Activated T-cell treated with anti-CD3 and anti-CD28 coated beads, Interleukin-2, amount 50 U/mL, for 48 hours (primary cell): Measurements from ENCODE around the gene UTP15.

Source experiments
- DNase-seq, 2 experiments: peaks; one replicate each; pipeline ENCODE4 v3.0.0-alpha.2; 2020

The UTP15 gene

DNA sequence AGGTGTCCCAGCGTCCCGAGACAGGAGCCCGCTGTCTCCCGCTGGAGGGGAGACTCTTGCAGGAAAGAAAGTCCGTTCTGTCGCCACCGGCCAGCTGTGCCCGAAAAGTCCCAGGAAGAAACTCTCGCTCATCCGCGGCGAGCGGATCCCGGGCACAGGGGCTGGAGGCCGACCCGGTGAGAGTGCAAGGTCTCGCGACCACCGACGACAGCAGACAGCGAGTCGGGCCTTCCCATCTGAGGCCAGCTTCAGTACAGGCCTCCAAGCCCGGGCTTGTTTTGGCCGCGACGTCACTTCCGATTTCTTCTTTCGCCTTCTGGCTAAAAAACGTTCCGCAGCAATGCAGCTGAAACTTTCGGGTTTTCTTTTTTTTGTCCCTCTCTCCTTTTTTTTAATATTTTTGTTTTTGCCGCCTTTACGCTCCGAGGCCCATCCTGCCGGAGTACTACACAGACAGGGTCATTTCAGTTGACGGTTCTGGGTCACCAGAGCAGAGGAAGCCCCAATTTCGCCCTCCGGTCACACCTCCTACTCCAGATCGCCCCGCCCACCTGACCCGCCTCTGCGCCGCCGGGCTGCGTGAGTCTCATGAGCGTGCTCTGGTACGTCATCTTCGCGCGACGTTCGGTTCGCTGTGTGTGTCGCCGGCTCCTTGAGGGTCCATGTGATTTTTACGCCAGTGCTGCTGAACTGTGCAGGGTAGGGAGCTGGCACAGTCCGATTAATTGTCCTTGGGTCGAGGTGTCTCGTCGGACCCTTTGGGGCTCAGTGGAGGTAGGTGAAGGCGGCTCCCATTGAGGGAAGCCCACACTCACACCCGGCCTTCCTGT lies at the start of gene UTP15, which contains the start of gene ANKRA2:
Gene UTP15 (plus strand): TSS at position 605 of the 830 bp plus-strand sequence. CDS start 1,602 bp downstream, outside the sequence.
Gene ANKRA2 (minus strand): TSS at position 501 of the 830 bp plus-strand sequence. CDS start 2,758 bp downstream, outside the sequence.
- peak; percentile 99 to 100 for DNase-seq

- peak; percentile 79 to 80 for DNase-seq
Observed at GRCh38 chr5:73519531-73520283, 45.8 kb upstream of the UTP15 start.

DNA sequence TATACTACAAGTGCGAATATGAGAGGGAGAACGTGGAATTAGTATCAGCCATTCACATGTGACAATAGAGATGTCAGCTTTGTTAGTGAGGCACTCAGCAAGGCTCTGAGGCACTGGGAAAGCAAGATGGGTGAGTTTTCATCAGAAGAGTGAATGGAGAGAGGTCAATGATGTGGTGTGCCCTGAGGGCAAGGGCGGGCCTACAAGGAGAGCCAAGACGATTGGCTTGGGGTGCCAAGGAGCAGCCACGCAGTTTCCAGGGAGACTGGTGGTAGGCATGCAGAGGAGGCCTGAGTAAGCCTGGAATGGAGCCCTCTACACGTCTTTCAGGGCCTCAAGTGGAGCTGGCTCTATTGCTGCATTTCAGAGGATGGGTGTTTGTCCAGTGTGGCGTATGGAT lies 42.6 kb upstream of the UTP15 start:
- DNase-seq = no peak

DNA sequence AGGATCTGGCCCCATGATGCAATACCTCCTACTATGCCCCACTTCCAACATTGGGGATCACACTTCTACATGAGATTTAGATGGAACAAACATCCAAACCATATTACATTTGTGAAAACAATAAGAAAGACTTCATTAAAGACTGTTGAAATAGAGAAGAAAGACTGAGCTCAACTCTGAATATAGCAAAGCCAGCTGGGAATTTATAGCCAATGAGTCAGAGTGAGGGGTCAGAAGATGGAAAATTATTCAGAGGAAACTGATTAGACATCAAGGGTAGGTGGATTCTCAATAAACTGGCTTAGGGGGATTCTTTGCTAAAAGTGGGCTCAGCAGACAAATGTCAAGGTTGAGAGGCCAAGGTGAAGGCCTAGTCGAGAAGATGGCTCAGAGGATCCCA lies 41.7 kb upstream of the UTP15 start:
- DNase-seq = no peak

GRCh38 chr5:73525606-73526203 lies 39.8 kb upstream of the UTP15 start:
- no peak for DNase-seq

DNA sequence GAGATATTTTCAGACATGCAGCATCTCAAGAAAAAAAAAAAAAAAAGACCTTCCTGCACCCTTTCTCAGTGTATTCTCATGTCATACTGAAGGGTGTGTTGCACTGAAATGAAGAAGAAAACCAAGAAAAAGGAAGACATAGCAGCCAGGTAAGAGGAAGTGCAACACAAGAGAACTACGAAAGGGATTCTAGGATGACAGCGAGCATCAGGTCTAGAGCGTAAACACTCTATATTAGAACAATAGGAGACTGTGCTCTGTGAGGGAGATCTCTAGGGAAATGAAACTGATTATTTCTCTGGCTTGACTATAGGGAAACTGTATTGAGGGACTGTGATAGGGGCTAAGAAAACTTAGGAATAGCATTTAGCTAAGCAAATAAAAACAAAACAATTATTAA lies 37.3 kb upstream of the UTP15 start:
- DNase-seq = no peak

- DNase-seq = no peak
Observed at GRCh38 chr5:73529081-73529480, 36.5 kb upstream of the UTP15 start.

DNA sequence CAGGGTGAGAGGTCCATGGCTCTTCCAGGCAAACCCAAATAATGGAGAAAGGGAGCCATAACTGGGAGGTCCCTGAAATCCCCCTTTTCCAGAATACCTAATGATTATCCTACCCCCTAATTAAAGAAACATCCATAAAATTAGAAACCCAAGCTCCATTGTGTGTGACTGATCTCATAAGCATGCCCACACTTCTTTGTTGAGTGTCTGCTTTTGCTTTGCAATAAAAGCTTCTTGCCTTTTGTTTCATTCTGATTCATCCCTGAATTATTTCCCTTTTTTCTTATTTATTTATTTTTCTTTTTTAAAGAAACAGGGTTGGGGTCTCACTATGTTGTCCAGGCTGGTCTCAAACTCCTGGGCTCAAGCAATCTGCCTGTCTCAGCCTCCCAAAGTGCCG lies 34.2 kb upstream of the UTP15 start:
- no peak for DNase-seq

- no peak for DNase-seq
Observed at GRCh38 chr5:73532195-73532594, 33.3 kb upstream of the UTP15 start.

- DNase-seq = no peak
Observed at GRCh38 chr5:73534011-73534644, 31.4 kb upstream of the UTP15 start.

DNA sequence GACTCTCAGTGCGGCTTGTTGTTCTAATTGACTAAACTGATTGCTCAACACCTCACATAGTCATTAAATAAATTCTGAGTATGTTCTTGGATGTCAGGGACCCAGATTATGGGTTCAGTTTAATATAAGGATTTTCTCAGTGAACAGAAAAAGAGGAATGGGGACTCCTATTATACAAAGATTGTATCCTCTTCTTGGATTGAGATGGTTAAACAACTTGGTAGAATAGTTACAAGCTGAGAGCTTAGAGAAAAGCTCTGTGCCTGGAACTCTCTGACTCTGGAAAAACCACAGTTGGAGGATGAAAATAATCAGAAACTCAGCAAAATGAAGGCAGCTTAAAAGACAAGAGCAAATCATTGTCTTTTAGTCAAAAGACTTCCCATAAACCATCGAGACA lies 30.6 kb upstream of the UTP15 start:
- no peak for DNase-seq

DNA sequence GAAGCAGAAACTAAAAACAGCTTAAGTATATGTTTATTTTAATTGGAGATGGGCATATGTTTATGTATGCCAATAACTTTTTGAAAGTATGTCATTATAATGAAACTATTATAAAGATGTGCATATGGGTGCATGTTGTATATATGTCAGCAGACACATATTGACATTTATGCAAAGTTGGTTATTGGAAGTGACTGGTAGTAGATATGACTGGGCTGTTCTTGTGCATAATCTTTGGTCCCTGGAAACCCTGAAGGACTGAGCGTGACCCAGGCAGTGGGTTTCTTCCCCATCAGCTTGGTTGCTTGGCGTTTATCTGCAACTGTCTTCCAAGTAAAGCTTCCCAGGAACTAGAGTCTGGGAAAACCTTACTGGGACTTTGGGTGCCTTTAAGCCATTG lies 25.8 kb upstream of the UTP15 start:
- no peak for DNase-seq

DNA sequence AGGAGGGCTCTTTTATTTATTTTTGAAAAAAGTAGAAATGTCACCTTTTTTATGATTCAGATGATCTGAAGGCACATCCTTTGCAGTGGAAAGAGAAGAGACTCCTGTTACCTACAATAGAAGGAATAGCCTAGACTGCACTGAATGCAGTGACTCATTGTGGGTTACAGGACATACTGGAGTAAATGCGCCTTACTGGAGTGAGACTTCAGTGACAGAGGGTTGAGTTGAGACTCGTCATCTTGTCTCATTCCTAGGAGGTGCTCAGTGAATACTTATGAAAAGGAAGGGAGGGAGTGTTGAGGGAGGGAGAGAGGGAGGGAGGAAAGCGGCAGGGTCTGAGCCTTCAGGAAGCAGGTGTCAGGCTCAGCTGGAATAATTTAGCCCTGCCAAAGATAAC lies 25.4 kb upstream of the UTP15 start:
- DNase-seq = no peak

- no peak for DNase-seq
Observed at GRCh38 chr5:73542020-73542419, 23.5 kb upstream of the UTP15 start.

- no peak for DNase-seq
Observed at GRCh38 chr5:73544429-73545402, 20.8 kb upstream of the UTP15 start.

GRCh38 chr5:73545403-73545779 lies 20.2 kb upstream of the UTP15 start:
- DNase-seq = no peak

- no peak for DNase-seq
Observed at GRCh38 chr5:73550016-73550415, 15.5 kb upstream of the UTP15 start.

- no peak for DNase-seq
Observed at GRCh38 chr5:73552642-73553041, 12.9 kb upstream of the UTP15 start.

- no peak for DNase-seq
Observed at GRCh38 chr5:73558950-73559349, 6.6 kb upstream of the UTP15 start.

DNA sequence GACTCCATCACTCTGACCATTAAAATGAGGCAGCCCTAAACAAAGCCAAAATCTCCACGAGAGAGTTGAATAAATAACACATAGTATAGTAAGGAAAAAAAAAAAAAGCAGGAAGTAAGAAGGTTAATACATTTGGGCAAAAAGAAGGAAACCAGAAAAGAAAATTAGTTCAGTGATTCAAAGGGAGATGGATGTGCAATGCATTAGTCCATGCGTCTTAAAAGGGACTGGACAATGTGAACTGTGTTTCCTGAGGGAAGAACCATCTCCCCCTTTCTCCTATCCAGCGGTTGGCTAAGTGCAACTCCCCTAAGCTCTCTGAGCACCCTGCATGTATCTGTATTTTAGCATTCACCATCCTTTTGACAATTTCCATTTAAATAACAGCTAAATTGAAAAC lies 1.5 kb upstream of the UTP15 start:
- DNase-seq = no peak

DNA sequence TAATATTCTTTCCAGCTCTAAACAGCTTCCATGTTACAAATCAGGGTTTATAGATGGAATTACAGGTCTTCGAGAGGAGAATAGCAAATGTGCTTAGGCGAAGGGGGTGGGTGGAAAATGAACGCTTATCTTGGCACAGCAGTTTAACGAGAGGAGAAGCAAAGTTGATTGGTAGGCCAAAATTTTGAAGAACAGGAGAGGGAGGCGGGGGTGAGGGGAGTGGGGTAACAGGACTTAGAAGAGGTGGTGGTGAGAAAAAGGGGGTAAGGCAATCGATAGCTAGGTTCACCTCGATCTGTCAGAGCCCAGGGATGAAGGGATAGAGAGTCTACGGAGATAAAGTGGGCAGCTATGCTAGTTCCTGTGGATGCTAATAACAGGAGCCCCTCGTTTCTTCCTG lies 868 bp upstream of the UTP15 start:
- DNase-seq = peak in 1 of 2 experiments; percentile 29

DNA sequence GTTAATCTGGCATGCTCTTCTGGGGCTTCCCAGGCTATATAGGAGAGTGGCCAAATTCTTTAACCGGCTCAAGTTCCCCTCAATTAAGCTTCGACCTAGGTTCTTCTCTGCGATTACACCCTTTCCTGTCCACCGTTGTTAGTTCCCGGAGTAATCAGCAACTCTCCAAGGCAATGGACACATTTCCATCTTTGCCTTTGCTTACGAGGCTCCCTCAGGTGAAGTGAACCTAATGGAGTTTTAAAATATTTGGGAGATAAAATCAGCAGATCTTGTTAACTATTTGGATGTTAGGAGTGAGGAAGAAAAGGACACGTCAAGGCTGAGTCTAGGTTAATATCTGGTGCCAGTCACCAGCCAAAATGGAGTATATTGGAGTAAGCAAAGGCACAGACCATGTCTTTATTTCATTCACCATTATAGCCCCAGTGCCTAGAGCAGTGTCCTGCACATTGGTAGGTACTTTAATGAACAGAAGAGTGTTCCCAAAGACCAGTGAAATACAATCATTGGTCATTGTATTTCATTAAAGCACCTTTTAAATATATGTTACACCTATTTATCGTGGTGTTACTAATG lies 515 bp downstream of the UTP15 start:
- no peak for DNase-seq
